IPS-18c (cell line): Measurements from ENCODE around the gene UBAP1L.

Experiments
- H3K4me3 ChIP-seq: 2 replicates; pipeline ENCODE4 v1.7.0; 2013; ENCODE audit warnings: low read depth, mild to moderate bottlenecking, low read length, moderate library complexity; ENCODE audit not compliant: insufficient read depth
- H3K9me3 ChIP-seq: one replicate; pipeline ENCODE4 v1.6.1; 2013; ENCODE audit warnings: mild to moderate bottlenecking, low read length, moderate library complexity; ENCODE audit not compliant: control insufficient read depth, insufficient read depth

Gene UBAP1L

GRCh38 chr15:65088643-65089021 is 26.4 kb downstream of the UBAP1L start:
- H3K4me3 ChIP-seq, result no peak overlapping the region
- H3K9me3 ChIP-seq, result no peaks in the 10 kb centered on the region

GRCh38 chr15:65087873-65088642 is 26.9 kb downstream of the UBAP1L start:
- no peak overlapping the region for H3K4me3 ChIP-seq
- H3K9me3 ChIP-seq, result no peaks in the 10 kb centered on the region

DNA sequence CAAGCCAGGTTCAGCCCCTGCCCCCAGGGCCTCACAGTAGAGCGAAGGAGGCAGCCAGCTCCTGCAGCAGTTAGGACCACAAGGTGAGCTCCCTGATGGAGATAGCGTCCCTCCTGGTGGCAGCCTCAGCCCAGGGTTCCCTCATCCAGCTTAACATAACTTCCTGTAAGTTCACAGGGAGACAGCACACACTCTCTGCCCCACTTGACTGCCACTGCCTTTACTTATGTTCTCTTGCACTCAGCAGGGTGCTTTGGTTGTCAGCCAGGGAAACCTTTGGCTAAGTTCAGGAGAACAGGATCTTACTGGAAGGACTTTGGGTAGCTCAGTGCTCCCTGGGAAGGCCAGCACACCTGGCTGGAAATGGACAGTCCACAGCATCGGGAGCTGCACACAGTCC is 27.6 kb downstream of the UBAP1L start:
- no peaks in the 10 kb centered on the region for H3K9me3 ChIP-seq
- no peak overlapping the region for H3K4me3 ChIP-seq

GRCh38 chr15:65086680-65087111 is 28.3 kb downstream of the UBAP1L start:
- Histone ChIP-seq H3K9me3 (no peaks in the 10 kb centered on the region), H3K4me3 (no peak overlapping the region)

DNA sequence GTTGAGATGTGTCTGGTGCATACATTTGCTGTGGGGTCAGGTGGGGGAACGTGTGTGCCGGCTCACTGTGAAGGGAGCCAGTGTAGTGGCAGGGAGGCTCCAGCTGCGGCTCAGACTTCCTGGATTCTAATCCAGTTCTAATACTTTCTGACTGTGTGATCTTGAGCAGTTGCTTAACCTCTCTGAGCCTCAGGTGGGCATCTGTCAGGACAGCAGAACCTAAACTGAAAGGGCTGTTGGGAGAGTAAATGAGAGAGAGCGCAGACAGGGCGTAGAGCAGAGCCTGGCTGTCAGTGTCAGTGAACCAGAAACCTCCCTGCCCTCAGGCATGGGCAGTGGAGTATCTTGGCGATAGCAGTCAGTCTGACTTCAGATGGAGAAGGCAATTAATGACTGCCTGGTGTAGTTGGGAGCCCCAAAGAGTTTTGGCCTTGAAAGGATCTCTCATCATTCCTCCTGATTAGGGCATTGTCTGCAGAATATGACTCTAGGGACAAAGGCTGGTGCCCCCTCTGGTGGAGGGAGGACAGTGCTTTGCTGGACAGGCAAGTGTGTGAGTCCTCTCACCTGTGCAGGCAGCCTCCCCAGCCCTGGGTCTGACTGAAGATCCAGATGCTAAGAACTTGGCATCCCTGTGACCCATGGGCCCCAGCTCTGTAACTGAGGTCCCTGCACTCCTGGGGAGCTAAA is 28.9 kb downstream of the UBAP1L start:
- Histone ChIP-seq H3K4me3 (no peak overlapping the region), H3K9me3 (no peaks in the 10 kb centered on the region)

- Histone ChIP-seq H3K4me3 (no peak overlapping the region), H3K9me3 (no peaks in the 10 kb centered on the region)
These were observed 29.7 kb downstream of the UBAP1L start for GRCh38 chr15:65085207-65085753.

DNA sequence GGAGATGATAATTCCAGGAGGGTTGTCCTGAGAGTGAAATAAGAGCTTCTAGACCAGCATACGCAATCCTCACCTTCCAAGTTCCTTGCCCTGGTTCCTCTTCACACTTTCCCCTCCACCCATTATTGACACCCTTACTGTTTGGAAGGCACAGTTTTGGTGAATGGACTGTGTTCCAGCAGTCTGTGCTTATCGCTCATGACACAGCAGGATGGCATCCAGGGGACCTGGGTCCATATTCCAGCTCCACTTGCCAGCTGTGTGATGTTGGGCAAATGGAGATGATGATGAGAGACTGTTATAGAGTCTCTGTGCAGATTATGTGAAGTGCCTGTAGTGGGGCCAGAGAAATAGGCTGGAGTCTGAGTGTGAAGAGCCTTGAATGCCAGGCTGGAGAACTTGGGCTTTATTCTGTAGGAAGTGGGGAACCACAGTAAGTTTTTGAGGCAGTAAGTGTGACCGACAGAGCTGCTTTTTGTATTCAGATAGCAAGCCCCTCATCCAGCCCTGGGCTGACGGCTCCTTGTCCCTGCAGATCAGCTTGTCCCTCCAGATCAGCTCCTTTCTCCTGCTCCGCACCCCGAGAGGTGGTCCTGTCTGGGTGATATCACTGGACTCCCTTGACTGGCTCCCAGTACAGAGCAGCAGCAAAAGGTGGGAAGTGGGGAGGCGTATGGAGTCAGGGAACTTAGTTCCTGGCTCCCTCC is 30.3 kb downstream of the UBAP1L start:
- no peak overlapping the region for H3K4me3 ChIP-seq
- no peaks in the 10 kb centered on the region for H3K9me3 ChIP-seq

GRCh38 chr15:65083262-65083701 is 31.7 kb downstream of the UBAP1L start:
- no peak overlapping the region for H3K4me3 ChIP-seq
- no peaks in the 10 kb centered on the region for H3K9me3 ChIP-seq

DNA sequence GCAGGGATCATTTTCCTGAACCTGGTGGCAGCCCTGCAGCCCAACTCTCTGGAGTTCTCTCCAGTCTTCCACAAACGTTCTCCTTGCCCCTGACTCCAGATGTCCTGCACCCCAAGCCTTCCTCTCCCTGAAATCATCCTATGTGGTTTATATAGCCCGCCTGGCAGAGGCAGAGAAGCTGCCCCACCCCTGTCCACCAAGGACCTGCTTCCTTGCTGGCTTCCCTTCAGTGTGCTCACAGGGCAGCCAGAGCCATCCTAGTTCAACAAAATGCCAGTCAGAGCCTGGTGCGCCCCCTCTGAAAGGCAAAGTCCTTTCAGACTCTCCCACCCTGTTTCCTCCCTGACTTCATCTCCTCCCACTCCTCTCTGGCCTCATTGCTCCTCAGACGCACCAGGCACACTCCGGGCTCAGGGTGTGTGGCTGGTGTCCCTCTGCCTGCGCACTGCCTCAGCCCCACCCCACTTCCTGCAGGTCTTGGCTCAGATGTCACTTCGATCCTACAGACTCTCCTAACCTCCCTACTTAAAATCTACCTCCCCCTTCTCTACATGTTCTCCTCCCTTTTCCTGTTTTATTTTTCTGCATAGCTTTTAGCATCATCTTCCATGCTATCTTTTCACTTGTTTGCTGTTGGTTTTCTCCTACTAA is 32.6 kb downstream of the UBAP1L start:
- no peak overlapping the region for H3K4me3 ChIP-seq
- no peaks in the 10 kb centered on the region for H3K9me3 ChIP-seq

GRCh38 chr15:65081758-65082157 is 33.2 kb downstream of the UBAP1L start:
- H3K4me3 ChIP-seq, result no peak overlapping the region
- H3K9me3 ChIP-seq, result no peaks in the 10 kb centered on the region

GRCh38 chr15:65081270-65081669 is 33.7 kb downstream of the UBAP1L start:
- H3K4me3 ChIP-seq, result no peak overlapping the region

GRCh38 chr15:65079580-65079979 is 35.4 kb downstream of the UBAP1L start:
- Histone ChIP-seq H3K9me3 (no peaks in the 10 kb centered on the region), H3K4me3 (no peak overlapping the region)

More at GRCh38 chr15:65081270-65081669, 33.7 kb downstream of the UBAP1L start:
- no peaks in the 10 kb centered on the region for H3K9me3 ChIP-seq

GRCh38 chr15:65077981-65078352 is 37.0 kb downstream of the UBAP1L start:
- Histone ChIP-seq H3K4me3 (no peak overlapping the region), H3K9me3 (no peaks in the 10 kb centered on the region)

DNA sequence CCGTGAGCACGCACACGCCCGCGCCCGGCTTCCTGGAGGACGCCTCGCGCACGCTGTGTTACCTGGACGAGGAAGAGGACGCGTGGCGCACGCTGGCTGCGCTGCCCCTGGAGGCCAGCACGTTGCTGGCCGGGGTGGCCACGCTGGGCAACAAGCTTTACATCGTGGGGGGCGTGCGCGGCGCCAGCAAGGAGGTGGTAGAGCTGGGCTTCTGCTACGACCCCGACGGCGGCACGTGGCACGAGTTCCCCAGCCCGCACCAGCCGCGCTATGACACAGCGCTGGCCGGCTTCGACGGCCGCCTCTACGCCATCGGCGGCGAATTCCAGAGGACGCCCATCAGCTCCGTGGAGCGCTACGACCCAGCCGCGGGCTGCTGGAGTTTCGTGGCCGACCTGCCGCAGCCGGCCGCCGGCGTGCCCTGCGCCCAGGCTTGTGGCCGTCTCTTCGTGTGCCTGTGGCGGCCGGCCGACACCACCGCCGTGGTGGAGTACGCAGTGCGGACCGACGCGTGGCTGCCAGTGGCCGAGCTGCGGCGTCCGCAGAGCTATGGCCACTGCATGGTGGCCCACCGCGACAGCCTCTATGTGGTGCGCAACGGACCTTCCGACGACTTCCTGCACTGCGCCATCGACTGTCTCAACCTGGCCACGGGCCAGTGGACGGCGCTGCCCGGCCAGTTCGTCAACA is 37.6 kb downstream of the UBAP1L start:
- Histone ChIP-seq H3K9me3 (peaks cover 2% of the 10 kb centered on the region), H3K4me3 (no peak overlapping the region)

DNA sequence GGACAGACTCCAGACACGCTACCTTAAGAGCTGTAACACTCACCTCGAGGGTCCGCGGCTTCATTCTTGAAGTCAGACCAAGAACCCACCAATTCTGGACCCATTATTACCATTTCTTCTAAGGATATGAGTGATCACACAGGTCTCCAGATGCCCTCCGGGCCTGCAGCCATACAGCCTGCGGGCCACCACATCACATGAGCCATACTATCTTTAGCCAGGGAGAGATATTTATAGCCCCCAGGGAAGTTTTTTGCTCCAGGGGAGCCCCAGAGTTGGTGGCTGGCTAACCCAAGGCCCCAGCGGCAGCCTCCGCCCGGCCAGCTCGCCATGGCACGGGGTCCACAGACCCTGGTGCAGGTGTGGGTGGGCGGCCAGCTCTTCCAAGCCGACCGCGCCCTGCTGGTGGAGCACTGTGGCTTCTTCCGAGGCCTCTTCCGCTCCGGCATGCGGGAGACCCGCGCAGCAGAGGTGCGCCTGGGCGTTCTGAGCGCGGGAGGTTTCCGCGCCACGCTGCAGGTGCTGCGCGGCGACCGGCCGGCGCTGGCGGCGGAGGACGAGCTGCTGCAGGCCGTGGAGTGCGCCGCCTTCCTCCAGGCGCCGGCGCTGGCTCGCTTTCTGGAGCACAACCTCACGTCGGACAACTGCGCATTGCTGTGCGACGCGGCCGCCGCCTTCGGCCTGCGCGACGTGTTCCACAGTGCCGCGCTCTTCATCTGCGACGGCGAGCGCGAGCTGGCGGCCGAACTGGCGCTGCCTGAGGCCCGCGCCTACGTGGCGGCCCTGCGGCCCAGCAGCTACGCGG is 38.3 kb downstream of the UBAP1L start, which contains the start of gene KBTBD13:
Gene KBTBD13, plus strand, starts transcription at position 261 of the 805 bp plus-strand sequence. Its CDS starts 70 bp downstream, at position 331.
- H3K4me3 ChIP-seq, result no peak within 1 kb of the TSS
- peaks cover 2% of the 10 kb centered on the region for H3K9me3 ChIP-seq
